ENCODE results near the gene CYTH3.

The CYTH3 gene

DNA sequence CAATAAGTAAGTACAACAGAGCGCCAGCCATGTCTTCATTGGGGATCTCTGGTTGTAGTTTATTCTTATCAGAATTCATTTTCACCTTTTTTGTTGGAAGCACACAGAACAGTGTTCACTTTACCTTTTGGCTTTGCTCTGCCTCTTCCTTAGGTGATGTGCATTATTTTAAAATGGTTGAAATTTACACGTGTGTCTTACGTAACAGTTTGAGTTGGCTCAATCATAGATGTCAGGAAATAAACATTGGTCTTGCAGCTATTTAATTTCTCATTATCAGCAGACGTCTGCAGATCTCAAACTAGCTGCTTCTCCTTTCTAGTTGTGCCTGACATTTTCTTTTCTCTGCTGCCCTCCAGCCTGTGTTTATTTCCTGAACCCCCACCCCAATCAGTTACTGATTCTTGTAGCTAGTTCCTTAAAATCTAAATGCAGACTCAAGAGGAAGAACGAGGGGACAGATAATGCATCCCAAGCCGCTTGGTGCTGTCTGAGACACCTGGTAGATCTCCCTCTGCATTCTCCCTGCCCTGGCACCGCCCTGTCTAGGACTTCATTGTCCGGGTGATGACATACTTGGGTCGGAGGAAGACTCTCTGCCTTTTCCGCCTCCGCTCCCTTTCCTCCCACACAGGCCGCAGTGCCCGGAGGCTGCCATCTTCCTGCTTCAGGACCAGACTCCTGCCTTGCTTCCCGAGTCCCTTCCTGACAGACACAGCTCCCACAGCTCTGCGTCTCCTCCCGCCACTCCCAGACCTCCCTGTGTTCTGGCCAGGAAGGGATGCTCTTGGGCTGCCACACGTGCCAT lies 133.0 kb downstream of the CYTH3 start:
- H3K36me3 Mint-ChIP-seq (ENCODE audit: low read depth), result peaks cover 32% of the 10 kb centered on the region
- no peaks in the 10 kb centered on the region for H3K9me3 Mint-ChIP-seq
- peaks cover 9% of the 10 kb centered on the region for H3K4me1 Mint-ChIP-seq (ENCODE audit: low read depth)
- H3K27ac Mint-ChIP-seq, result no peak overlapping the region
- no peak overlapping the region for H3K4me3 Mint-ChIP-seq
- no peaks in the 10 kb centered on the region for H3K27me3 Mint-ChIP-seq (ENCODE audit: low read depth)

DNA sequence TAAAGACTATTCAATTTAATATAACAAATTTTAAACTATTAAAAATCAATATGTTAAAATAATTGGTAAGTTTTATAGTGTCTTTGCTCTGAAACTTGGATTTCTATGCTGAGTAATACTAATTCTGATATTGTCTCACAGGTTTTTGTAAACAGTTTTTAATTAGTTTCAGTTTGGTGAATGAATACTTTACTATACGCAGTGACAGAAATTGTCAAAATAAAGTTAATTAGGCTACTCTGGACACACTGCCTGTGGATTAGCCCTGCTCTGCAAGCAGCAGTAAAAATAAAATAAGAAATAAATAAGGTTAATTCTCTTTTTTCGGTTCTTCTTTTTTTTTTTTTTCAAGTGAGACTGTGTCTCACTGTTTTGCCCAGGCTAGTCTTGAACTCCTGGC lies 135.9 kb downstream of the CYTH3 start:
- H3K4me1 Mint-ChIP-seq (ENCODE audit: low read depth), result peaks cover 2% of the 10 kb centered on the region
- H3K4me3 Mint-ChIP-seq, result no peak overlapping the region
- H3K36me3 Mint-ChIP-seq (ENCODE audit: low read depth), result peaks cover 14% of the 10 kb centered on the region
- no peaks in the 10 kb centered on the region for H3K9me3 Mint-ChIP-seq
- H3K27me3 Mint-ChIP-seq (ENCODE audit: low read depth), result no peaks in the 10 kb centered on the region
- no peak overlapping the region for H3K27ac Mint-ChIP-seq

DNA sequence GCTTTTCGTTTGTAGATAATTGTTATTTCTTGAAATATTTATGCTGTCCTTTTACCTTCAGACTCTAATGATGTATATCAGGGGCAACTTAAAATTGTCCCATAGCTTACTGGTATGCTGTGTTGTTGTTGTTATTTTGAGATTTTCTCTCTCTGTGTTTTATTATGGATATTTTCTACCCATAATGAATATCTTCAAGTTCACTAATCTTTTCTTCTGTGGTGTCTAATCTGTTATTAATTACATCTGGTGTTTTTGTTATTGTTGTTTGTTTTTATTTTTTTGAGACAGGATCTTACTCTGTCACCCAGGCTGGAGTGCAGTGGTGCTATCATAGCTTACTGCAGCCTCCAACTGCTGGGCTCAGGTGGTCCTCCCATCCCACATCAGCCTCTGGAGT lies 139.2 kb downstream of the CYTH3 start:
- Mint-ChIP-seq H3K9me3 (no peaks in the 10 kb centered on the region), H3K27me3 (ENCODE audit: low read depth) (no peaks in the 10 kb centered on the region), H3K4me1 (ENCODE audit: low read depth) (peaks cover 5% of the 10 kb centered on the region), H3K4me3 (no peak overlapping the region), H3K36me3 (ENCODE audit: low read depth) (peaks cover 17% of the 10 kb centered on the region), H3K27ac (no peak overlapping the region)

DNA sequence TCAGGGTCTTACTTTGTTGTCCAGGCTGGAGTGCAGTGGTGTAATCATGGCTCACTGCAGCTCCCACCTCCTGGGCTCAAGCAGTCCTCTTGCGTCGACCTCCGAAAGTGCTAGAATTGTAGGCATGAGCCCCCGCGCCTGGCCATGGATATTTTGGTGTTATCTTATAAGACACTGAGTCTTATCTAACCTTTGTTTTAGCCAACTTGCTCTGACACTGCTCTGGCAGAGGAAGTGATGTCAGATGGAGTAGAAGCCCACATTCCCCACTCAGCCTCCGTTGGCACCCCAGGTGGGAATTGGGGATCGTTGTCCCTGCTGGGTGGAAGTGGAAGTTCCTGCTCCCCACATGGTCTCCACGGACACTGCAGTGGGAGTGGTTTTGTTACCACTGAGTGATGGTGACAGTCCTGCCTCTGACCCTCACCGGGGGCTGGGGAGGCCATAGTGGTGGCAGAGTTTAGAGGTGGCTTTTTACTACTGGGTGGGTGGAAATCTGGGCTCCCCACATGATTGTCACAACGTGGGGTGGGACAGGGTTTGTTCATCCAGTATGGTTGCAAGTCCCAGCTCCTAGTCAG lies 142.3 kb downstream of the CYTH3 start:
- Mint-ChIP-seq H3K27me3 (ENCODE audit: low read depth) (no peaks in the 10 kb centered on the region), H3K36me3 (ENCODE audit: low read depth) (peaks cover 25% of the 10 kb centered on the region), H3K9me3 (no peaks in the 10 kb centered on the region), H3K4me3 (no peak overlapping the region), H3K27ac (no peak overlapping the region), H3K4me1 (ENCODE audit: low read depth) (peaks cover 5% of the 10 kb centered on the region)

DNA sequence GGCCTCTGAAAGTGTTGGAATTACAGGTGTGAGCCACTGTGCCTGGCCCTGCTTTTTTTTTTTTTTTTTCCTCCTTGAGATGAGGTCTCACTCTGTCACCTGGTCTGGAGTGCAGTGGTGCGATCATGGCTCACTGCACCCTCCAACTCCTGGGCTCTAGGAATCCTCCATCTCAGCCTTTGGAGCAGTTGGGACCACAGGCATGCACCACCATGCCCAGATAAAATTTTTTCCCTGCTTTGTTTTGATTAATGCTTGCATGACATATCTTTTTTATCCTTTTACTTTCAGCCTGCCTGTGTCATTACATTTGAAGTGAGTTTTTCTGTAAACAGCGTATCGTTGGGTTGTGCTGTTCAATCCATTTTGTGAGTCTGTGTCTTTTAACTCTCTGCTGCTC lies 144.2 kb downstream of the CYTH3 start:
- no peak overlapping the region for H3K4me3 Mint-ChIP-seq
- peaks cover 5% of the 10 kb centered on the region for H3K4me1 Mint-ChIP-seq (ENCODE audit: low read depth)
- peaks cover 34% of the 10 kb centered on the region for H3K36me3 Mint-ChIP-seq (ENCODE audit: low read depth)
- no peak overlapping the region for H3K27ac Mint-ChIP-seq
- H3K9me3 Mint-ChIP-seq, result no peaks in the 10 kb centered on the region
- H3K27me3 Mint-ChIP-seq (ENCODE audit: low read depth), result no peaks in the 10 kb centered on the region

DNA sequence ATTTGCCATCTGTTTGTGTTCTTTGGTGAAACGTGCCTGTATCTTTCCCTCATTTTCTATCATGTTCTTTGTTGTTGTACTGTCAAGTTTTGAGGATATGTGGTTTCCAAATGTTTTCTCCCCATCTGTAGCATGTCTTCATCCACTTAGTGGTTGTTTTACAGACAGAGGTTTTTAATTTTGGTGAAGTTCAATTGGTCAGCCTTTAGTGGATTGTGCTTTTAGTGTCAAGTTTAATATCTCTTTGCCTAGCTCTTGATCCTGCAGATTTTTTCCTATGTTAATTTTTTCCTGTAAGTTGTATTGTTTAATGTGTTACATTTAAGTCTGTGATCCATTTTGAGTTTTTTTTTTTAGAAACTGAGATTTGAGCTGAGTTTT lies 145.3 kb downstream of the CYTH3 start:
- H3K9me3 Mint-ChIP-seq, result peaks cover 2% of the 10 kb centered on the region
- peaks cover 36% of the 10 kb centered on the region for H3K36me3 Mint-ChIP-seq (ENCODE audit: low read depth)
- peaks cover 5% of the 10 kb centered on the region for H3K4me1 Mint-ChIP-seq (ENCODE audit: low read depth)
- no peak overlapping the region for H3K4me3 Mint-ChIP-seq
- no peaks in the 10 kb centered on the region for H3K27me3 Mint-ChIP-seq (ENCODE audit: low read depth)
- H3K27ac Mint-ChIP-seq, result no peak overlapping the region

DNA sequence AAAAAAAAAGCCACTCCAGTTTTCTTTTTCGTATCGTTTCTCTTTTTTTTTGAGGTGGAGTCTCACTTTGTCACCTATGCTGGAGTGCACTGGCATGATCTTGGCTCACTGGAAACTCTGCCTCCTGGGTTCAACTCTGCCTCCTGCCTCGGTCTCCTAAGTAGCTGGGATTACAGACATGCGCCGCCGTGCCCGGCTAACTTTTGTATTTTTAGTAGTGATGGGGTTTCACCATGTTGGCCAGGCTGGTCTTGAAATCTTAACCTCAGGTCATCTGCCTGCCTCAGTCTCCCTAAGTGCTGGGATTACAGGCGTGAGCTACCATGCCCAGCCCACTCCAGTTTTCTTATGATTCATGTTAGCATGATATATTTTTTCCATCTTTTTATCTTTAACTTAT lies 148.6 kb downstream of the CYTH3 start:
- Mint-ChIP-seq H3K36me3 (ENCODE audit: low read depth) (peaks cover 56% of the 10 kb centered on the region), H3K27me3 (ENCODE audit: low read depth) (no peaks in the 10 kb centered on the region), H3K4me1 (ENCODE audit: low read depth) (peaks cover 3% of the 10 kb centered on the region), H3K4me3 (no peak overlapping the region), H3K27ac (no peak overlapping the region), H3K9me3 (peaks cover 15% of the 10 kb centered on the region)

DNA sequence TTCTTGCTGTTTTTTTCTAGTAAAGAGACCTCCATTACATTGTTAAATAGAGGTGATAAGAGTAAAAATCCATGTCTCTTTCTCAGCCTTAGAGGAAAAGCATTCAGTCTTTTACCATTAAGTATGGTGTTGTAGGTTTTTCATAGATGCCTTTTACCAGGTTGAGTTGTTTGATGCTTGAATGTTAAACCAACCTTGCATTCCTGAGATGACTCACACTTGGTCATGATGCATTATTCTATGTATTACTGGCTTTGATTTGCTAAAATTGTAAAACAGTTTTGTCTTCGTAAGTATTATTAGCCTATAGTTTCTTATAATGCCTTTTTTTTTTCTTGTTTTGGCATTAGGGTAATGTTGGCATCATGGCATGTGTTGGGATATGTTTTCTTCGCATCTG lies 151.3 kb downstream of the CYTH3 start:
- Mint-ChIP-seq H3K27ac (no peak overlapping the region), H3K9me3 (peaks cover 15% of the 10 kb centered on the region), H3K27me3 (ENCODE audit: low read depth) (no peaks in the 10 kb centered on the region), H3K36me3 (ENCODE audit: low read depth) (peaks cover 70% of the 10 kb centered on the region), H3K4me1 (ENCODE audit: low read depth) (peaks cover 24% of the 10 kb centered on the region), H3K4me3 (no peak overlapping the region)

DNA sequence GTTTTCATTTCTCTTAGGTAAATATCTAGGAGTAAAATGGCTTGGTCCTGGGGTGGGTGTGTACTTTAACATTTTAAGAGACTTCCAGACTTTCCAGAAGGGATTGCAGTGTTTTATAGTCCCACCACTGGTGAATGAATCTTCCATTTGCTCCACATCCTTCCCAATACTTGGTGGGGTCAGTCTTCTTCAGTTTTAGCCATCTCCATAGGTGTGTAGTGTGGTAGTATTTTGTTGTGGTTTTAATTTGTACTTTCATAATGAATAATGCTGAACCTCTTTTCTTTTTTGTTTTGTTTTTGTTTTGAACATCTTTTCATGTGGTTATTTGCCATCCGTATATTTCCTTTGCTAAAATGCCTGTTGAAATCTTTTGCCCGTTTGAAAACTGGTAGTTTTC lies 154.9 kb downstream of the CYTH3 start:
- H3K27ac Mint-ChIP-seq, result peak overlapping the region; percentile 78
- H3K27me3 Mint-ChIP-seq (ENCODE audit: low read depth), result no peaks in the 10 kb centered on the region

DNA sequence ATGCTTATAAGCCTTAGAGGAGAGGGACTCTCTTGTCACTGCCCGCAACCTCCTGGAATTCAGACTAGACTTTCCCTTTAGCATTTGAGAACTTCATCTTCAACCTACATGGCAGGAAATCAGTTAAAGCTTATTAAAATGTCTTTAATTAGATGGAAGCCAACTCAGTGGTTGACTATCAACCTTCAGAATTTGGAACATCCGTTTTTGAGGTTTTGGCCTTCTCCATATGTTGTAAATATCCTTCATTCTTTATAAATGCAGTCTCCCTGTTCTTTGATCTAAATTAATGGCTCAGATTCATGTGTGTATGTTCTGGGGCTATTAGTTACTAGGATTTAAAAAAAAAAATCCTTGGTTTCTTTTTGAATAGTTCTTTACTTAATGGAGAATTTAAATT lies 156.2 kb downstream of the CYTH3 start:
- Mint-ChIP-seq H3K27ac (no peak overlapping the region), H3K9me3 (peaks cover 4% of the 10 kb centered on the region), H3K4me3 (no peak overlapping the region), H3K4me1 (ENCODE audit: low read depth) (peaks cover 31% of the 10 kb centered on the region), H3K36me3 (ENCODE audit: low read depth) (peaks cover 66% of the 10 kb centered on the region), H3K27me3 (ENCODE audit: low read depth) (no peaks in the 10 kb centered on the region)

More for the DNA sequence above, 154.9 kb downstream of the CYTH3 start:
- peaks cover 71% of the 10 kb centered on the region for H3K36me3 Mint-ChIP-seq (ENCODE audit: low read depth)
- H3K9me3 Mint-ChIP-seq, result peaks cover 15% of the 10 kb centered on the region
- H3K4me1 Mint-ChIP-seq (ENCODE audit: low read depth), result peaks cover 31% of the 10 kb centered on the region
- H3K4me3 Mint-ChIP-seq, result peak overlapping the region; percentile 61

Measured in T-helper 1 cell treated with Interleukin-12 subunit alpha and Interleukin-12 subunit beta and Interleukin-4 antibody, amounts not matched to agents 30 μg/mL and 1 μg/mL, for 36 hours (primary cell).